HL-60/S4 treated with retinoic acid at 250 ng/mL for 4 days and 3 days (cell line): Measurements from ENCODE around the gene SNX20.

Experiments
- in situ Hi-C: fragments of 300-500 bp; cut with MboI; formaldehyde crosslinking; loops from 2 replicates; pipeline ENCODE4 v1.7.0; 2022; ENCODE audit warnings: low sequenced_read_pairs

Gene SNX20

GRCh38 chr16:50705436-50706110 lies 24.5 kb upstream of the SNX20 start:
- in situ Hi-C loops, result no loop called here

GRCh38 chr16:50704245-50704644 lies 23.1 kb upstream of the SNX20 start:
- in situ Hi-C loops, result no loop called here

GRCh38 chr16:50702725-50703124 lies 21.6 kb upstream of the SNX20 start:
- in situ Hi-C loops, result no loop called here

GRCh38 chr16:50699326-50700159 lies 18.4 kb upstream of the SNX20 start:
- in situ Hi-C loops, result no loop called here

GRCh38 chr16:50697881-50698767 lies 17.0 kb upstream of the SNX20 start:
- in situ Hi-C loops, result no loop called here

DNA sequence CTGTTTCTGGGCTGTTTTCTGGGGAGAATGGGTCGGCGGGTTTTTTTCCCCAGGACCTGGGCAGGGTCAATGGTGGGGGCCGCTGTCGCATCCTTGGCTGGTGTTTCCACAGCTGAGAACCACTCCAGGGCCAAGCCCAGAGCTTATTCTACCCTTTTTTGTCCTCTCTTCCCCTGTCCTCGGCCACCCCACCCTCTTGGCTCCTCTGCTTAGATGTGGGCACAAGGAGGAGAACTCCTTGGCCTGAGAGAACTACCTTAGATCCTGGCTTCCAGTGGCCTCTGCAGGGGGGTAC lies 16.3 kb upstream of the SNX20 start:
- in situ Hi-C loops, result no loop called here

- in situ Hi-C loops, result no loop called here
Measured at GRCh38 chr16:50696575-50697420, 15.7 kb upstream of the SNX20 start.

- in situ Hi-C loops, result no loop called here
Measured at GRCh38 chr16:50696126-50696525, 15.0 kb upstream of the SNX20 start.

- in situ Hi-C loops, result no loop called here
Measured at GRCh38 chr16:50695017-50696000, 14.2 kb upstream of the SNX20 start.

GRCh38 chr16:50694206-50694605 lies 13.1 kb upstream of the SNX20 start:
- in situ Hi-C loops, result no loop called here

DNA sequence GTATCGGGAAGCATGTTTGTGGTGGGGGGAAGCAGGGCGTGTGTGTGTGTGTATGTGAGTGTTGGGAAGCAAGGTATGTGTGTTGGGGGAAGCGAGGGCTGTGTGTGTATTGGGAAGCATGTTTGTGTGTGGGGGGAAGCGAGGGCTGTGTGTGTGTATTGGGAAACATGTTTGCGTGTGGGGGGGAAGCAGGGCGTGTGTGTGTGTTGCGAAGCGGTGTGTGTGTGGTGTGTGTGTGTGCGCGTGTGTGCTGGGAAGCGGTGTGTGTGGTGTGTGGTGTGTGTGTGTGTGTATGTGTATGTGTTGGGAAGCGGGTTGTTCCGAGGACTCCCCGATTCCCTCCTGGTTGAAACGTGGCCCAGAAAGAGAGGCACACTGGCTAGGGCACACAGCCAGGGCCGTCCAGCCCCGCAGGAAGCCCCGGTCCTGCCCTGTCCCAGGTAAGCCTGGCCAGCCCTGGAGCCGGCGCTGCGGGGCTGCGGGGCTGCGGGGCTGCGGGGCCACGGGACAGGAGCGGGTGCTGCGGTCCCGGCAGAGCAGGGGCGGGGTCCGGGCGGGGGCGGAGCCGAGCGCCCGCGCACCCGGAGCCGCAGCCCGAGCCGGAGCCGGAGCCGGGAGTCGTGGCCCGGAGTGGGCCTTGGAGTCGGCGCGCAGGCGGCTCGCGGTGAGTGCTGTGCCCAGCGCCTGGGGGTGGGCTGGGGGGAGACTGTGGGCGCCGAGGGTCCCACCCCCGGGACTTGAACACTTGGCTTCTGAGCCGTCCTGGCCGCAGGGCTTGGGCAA lies 12.1 kb upstream of the SNX20 start, which contains the start of gene NOD2:
Gene NOD2, plus strand, starts transcription at position 608 of the 783 bp plus-strand sequence. CDS start 5,890 bp downstream, outside the sequence.
- in situ Hi-C loops, result no loop called here

DNA sequence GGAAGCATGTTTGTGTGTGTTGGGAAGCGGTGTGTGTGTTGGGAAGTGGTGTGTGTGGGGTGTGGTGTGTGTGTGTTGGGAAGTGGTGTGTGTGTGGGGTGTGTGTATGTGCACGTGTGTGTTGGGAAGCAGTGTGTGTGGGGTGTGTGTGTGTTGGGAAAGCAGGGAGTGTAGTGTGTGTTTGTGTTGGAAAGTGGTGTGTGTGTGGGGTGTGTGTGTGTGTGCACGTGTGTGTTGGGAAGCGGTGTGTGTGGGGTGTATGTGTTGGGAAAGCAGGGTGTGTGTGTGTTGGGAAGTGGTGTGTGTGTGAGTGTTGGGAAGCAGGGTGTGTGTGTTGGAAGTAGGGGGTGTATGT lies 11.5 kb upstream of the SNX20 start:
- in situ Hi-C loops, result no loop called here

DNA sequence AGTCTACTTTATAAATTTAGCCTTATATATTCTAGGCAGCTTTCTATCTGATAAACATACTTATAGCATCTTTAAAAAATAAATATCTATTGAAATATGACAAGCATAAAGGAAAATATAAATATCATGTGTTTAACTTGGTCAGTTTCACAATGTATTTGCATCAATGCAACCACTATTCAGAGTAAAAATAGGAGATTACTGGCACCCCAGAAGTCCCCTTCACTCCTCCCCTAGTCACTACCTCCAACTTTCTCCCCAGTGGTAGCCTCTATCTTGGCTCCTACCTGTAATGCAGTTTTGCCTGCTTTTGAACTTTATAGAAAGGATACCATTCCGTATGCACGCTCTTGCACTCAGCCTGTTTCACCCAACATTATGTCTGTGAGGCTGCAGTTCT lies 9.1 kb upstream of the SNX20 start:
- in situ Hi-C loops, result no loop called here

- in situ Hi-C loops, result loop anchor here (10.0 kb wide), 1 partner anchor 56 kb away; the partner anchor contains the start of gene CYLD
Measured at GRCh38 chr16:50688867-50689266, 7.8 kb upstream of the SNX20 start.

DNA sequence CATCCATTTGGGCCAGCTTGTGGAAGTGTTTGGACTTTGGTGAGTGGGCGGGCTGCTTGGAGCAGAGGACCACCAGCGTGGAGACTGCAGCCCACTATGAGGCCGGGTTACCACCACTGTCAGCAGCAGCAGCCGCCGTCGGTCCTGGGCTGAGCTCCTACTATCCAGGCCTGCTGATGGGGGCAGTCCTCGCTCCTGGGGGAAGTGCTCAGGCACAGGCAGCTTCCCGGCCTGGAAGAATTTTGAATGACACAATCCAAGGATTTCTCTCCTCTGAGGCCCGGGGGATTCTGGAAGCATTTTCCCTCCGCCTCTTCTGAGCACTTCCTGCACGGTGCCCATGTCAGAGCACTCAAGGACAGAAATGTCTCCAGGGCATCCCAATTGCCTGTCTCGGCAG lies 7.0 kb upstream of the SNX20 start:
- in situ Hi-C loops, result loop anchor here (10.0 kb wide), 1 partner anchor 57 kb away; the partner anchor contains the start of gene CYLD

- in situ Hi-C loops, result loop anchor here (10.0 kb wide), 1 partner anchor 59 kb away; the partner anchor contains the start of gene CYLD
Measured at GRCh38 chr16:50685462-50686063, 4.5 kb upstream of the SNX20 start.

DNA sequence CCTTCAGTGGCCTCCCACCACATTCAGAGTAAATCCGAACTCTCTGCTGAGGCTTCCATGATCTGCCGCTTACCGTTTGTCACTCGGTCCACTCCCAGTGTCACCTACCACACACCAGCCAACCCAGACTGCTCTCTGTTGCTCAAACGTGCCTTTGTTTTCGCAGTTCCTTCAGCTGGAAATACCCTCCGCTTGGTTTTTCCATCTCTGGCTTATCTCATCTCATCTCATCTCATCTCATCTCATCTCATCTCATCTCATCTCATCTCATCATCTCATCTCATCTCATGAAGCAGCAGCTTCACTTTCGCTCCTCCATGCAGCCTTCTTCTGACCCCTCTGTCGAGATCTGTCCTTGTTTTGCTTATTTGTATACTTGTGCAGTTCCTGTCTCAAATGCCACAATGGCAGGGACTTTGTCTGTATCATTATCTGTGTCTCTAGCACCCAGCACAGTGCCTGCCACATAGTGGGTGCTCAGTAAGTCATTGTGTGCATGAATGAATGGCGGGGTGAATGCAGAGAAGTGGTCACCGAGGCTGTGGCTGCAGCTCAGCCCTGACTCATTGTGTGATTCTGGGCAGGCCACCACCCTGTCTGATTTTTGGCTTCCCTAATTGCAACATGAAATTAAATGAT lies 3.8 kb upstream of the SNX20 start:
- in situ Hi-C loops, result loop anchor here (10.0 kb wide), 1 partner anchor 60 kb away; the partner anchor contains the start of gene CYLD
